H1 (cell line): ENCODE measurements around the gene AATK. TPM values are rescaled to one million over a fixed set of nuclear protein-coding genes. Genes with fewer than 3 reads are reported as not detected.

Experiments
- CTCF ChIA-PET: fragments of 300-600 bp; sonication (Branson Sonifier 250); formaldehyde crosslinking; loops from one replicate; lab custom pipeline; 2021; ENCODE audit not compliant: partially characterized antibody; lab: Charles Lee
- POLR2A ChIA-PET: fragments of 300-600 bp; sonication (Branson Sonifier 250); formaldehyde crosslinking; loops from one replicate; lab custom pipeline; 2021; ENCODE audit warnings: inconsistent platforms; ENCODE audit not compliant: partially characterized antibody; lab: Charles Lee
- DNase-seq, 2 experiments: peaks; one replicate each; pipeline versions ENCODE4 v3.0.0 to v3.0.0-alpha.2; 2010 to 2022; ENCODE audit warnings: low spot score in 2 of 2, low read depth in 1 of 2, mixed read lengths in 1 of 2
- FAIRE-seq: peaks from 2 replicates; lab custom pipeline; 2011; peaks lifted over from hg19 to GRCh38; lab: Jason Lieb, UNC
- H2AFZ ChIP-seq: 2 replicates; pipeline ENCODE4 v1.8.1; 2012; ENCODE audit warnings: low read length, inconsistent platforms
- H2AK5ac ChIP-seq: 2 replicates; pipeline ENCODE4 v1.6.1; 2013; ENCODE audit warnings: low read depth, low read length
- H2BK120ac ChIP-seq: replicated peaks from 2 replicates; pipeline ENCODE3; 2013; ENCODE audit warnings: low read depth, low read length, inconsistent platforms
- H2BK12ac ChIP-seq: 2 replicates; pipeline ENCODE4 v1.6.1; 2013; ENCODE audit warnings: low read depth, low read length
- H2BK15ac ChIP-seq: 2 replicates; pipeline ENCODE4 v1.6.1; 2013; ENCODE audit warnings: low read length
- H2BK20ac ChIP-seq: 2 replicates; pipeline ENCODE4 v1.6.1; 2013; ENCODE audit warnings: low read length
- H2BK5ac ChIP-seq: 2 replicates; pipeline ENCODE4 v1.6.1; 2013; ENCODE audit warnings: low read depth, low read length
- H3K14ac ChIP-seq: 2 replicates; pipeline ENCODE4 v1.6.1; 2013; ENCODE audit warnings: inconsistent platforms; ENCODE audit not compliant: insufficient read length
- H3K18ac ChIP-seq: 2 replicates; pipeline ENCODE4 v1.6.1; 2013; ENCODE audit warnings: low read length; ENCODE audit errors: extremely low read depth
- H3K23ac ChIP-seq: 2 replicates; pipeline ENCODE4 v1.6.1; 2013; ENCODE audit warnings: inconsistent platforms; ENCODE audit not compliant: insufficient read length
- H3K23me2 ChIP-seq: 2 replicates; pipeline ENCODE4 v1.6.1; 2013; ENCODE audit warnings: low read depth, low read length
- H3K27ac ChIP-seq: 2 replicates; pipeline ENCODE4 v1.6.1; 2011; ENCODE audit warnings: low read depth, low read length, inconsistent platforms
- H3K27me3 ChIP-seq, 4 experiments: replicated peaks in 1 of 4; 1 replicate in 1 of 4; 2 replicates in 3 of 4; pipeline versions ENCODE4 v1.6.1 to v1.8.1; 2011 to 2013; ENCODE audit warnings: low read length in 3 of 4, mild to moderate bottlenecking in 3 of 4, inconsistent platforms in 2 of 4, mixed read lengths in 2 of 4, moderate library complexity in 1 of 4; ENCODE audit not compliant: control insufficient read depth in 3 of 4, insufficient read depth in 3 of 4; ENCODE audit errors: extremely low read depth in 1 of 4
- H3K36me3 ChIP-seq, 4 experiments: 2 replicates each; pipeline versions ENCODE4 v1.6.1 to v1.8.1; 2011 to 2013; ENCODE audit warnings: mild to moderate bottlenecking in 4 of 4, low read length in 3 of 4, moderate library complexity in 2 of 4, control low read depth in 1 of 4, inconsistent platforms in 1 of 4; ENCODE audit not compliant: insufficient read depth in 4 of 4, control insufficient read depth in 2 of 4
- H3K4ac ChIP-seq: replicated peaks from 2 replicates; pipeline ENCODE3; 2013; ENCODE audit warnings: low read length, low read depth, mixed read lengths, inconsistent platforms; ENCODE audit not compliant: insufficient read length
- H3K4me1 ChIP-seq, 4 experiments: replicated peaks in 1 of 4; 1 replicate in 1 of 4; 2 replicates in 3 of 4; pipeline versions ENCODE4 v1.6.1 to v1.8.1; 2011 to 2013; ENCODE audit warnings: low read length in 3 of 4, inconsistent platforms in 2 of 4, mixed read lengths in 1 of 4; ENCODE audit not compliant: insufficient read depth in 4 of 4, control insufficient read depth in 3 of 4
- H3K4me2 ChIP-seq, 2 experiments: 2 replicates each; pipeline versions ENCODE4 v1.6.1 to v1.8.1; 2011 to 2013; ENCODE audit warnings: low read depth in 2 of 2, low read length in 2 of 2, control low read depth in 1 of 2, inconsistent platforms in 1 of 2, mild to moderate bottlenecking in 1 of 2; ENCODE audit not compliant: insufficient read depth in 1 of 2
- H3K4me3 ChIP-seq, 4 experiments: fragments of 200-600, 300-600 bp in 1 of 4; sonication (generic), shearing (Covaris generic), sonication (Bioruptor Twin) in 1 of 4; 2 replicates each; pipeline versions ENCODE4 v1.5.1 to v1.8.1; 2011 to 2016; ENCODE audit warnings: low read length in 4 of 4, low read depth in 3 of 4, control low read depth in 2 of 4, inconsistent platforms in 2 of 4, mild to moderate bottlenecking in 2 of 4, mixed read lengths in 1 of 4, moderate library complexity in 1 of 4; ENCODE audit not compliant: insufficient read depth in 2 of 4; ENCODE audit errors: extremely low read depth in 1 of 4
- H3K56ac ChIP-seq: replicated peaks from 2 replicates; pipeline ENCODE3; 2013; ENCODE audit warnings: low read depth, mild to moderate bottlenecking, mixed read lengths, low read length, inconsistent platforms; ENCODE audit not compliant: insufficient read length
- H3K79me1 ChIP-seq: 2 replicates; pipeline ENCODE4 v1.6.1; 2013; ENCODE audit warnings: low read depth, low read length, control low read depth
- H3K79me2 ChIP-seq, 2 experiments: 2 replicates each; pipeline versions ENCODE4 v1.6.1 to v1.8.1; 2012 to 2013; ENCODE audit warnings: low read length in 2 of 2, mild to moderate bottlenecking in 2 of 2, inconsistent platforms in 1 of 2; ENCODE audit not compliant: insufficient read depth in 2 of 2, control insufficient read depth in 1 of 2
- H3K9ac ChIP-seq, 4 experiments: replicated peaks in 1 of 4; 1 replicate in 1 of 4; 2 replicates in 3 of 4; pipeline versions ENCODE4 v1.6.1 to v1.8.1; 2011 to 2013; ENCODE audit warnings: low read depth in 3 of 4, low read length in 3 of 4, control low read depth in 2 of 4, mild to moderate bottlenecking in 2 of 4, moderate library complexity in 2 of 4, inconsistent platforms in 1 of 4; ENCODE audit errors: extremely low read depth in 1 of 4
- H3K9me3 ChIP-seq, 2 experiments: 2 replicates each; pipeline versions ENCODE4 v1.6.1 to v1.8.1; 2012 to 2013; ENCODE audit warnings: mild to moderate bottlenecking in 2 of 2, moderate library complexity in 2 of 2, control low read depth in 1 of 2, inconsistent platforms in 1 of 2, low read depth in 1 of 2, low read length in 1 of 2, mixed read lengths in 1 of 2; ENCODE audit not compliant: insufficient read depth in 2 of 2
- H4K20me1 ChIP-seq, 2 experiments: replicated peaks in 1 of 2; 2 replicates each; pipeline versions ENCODE3 to v1.8.1; 2011 to 2013; ENCODE audit warnings: inconsistent platforms in 2 of 2, low read length in 2 of 2, mild to moderate bottlenecking in 1 of 2; ENCODE audit not compliant: insufficient read depth in 2 of 2, control insufficient read depth in 1 of 2
- H4K5ac ChIP-seq: 2 replicates; pipeline ENCODE4 v1.6.1; 2013; ENCODE audit warnings: low read length, low read depth, mixed read lengths, inconsistent platforms; ENCODE audit not compliant: insufficient read length
- H4K8ac ChIP-seq: 2 replicates; pipeline ENCODE4 v1.8.0; 2013; ENCODE audit warnings: mild to moderate bottlenecking, moderate library complexity, low read length, inconsistent platforms; ENCODE audit not compliant: insufficient read depth; ENCODE audit errors: extremely low read depth
- H4K91ac ChIP-seq: replicated peaks from 2 replicates; pipeline ENCODE3; 2013; ENCODE audit warnings: low read length, mixed read lengths, inconsistent platforms; ENCODE audit not compliant: insufficient read length
- BACH1 ChIP-seq: IDR thresholded peaks from 2 replicates; pipeline ENCODE4 v1.6.1; 2012; ENCODE audit warnings: low read length, improper control_type of control experiment
- CEBPB ChIP-seq: IDR thresholded peaks from 2 replicates; pipeline ENCODE4 v1.6.1; 2012; ENCODE audit warnings: low read depth, low read length
- FOSL1 ChIP-seq: IDR thresholded peaks from 2 replicates; pipeline ENCODE4 v1.6.1; 2011; ENCODE audit warnings: mild to moderate bottlenecking, low read depth, low read length, moderate library complexity; ENCODE audit not compliant: insufficient read depth
- KDM1A ChIP-seq: fragments of 200-600, 300-600 bp; sonication (generic); IDR thresholded peaks from 2 replicates; pipeline ENCODE4 v1.7.1; 2016; ENCODE audit warnings: mild to moderate bottlenecking, low read length, borderline replicate concordance
- KDM5A ChIP-seq: fragments of 200-600 bp; IDR thresholded peaks from 2 replicates; pipeline ENCODE4 v1.7.1; 2012; ENCODE audit warnings: mild to moderate bottlenecking, low read length, inconsistent platforms, mixed read lengths
- MAX ChIP-seq: IDR thresholded peaks from 2 replicates; pipeline ENCODE4 v1.6.1; 2012; ENCODE audit warnings: inconsistent platforms
- PHF8 ChIP-seq: fragments of 200-600 bp; sonication (generic); conservative IDR thresholded peaks from 2 replicates; pipeline ENCODE4 v1.7.1; 2012; ENCODE audit warnings: low read depth, mild to moderate bottlenecking, inconsistent platforms, low read length, moderate library complexity
- RNF2 ChIP-seq: fragments of 200-900, 300-1000 bp; sonication (generic); IDR thresholded peaks from 2 replicates; pipeline ENCODE4 v1.7.1; 2016; ENCODE audit warnings: borderline replicate concordance, low read depth, mild to moderate bottlenecking, antibody characterized with exemption, low read length; ENCODE audit not compliant: poor library complexity, severe bottlenecking; ENCODE audit errors: missing control alignments
- SAP30 ChIP-seq: fragments of 300-600 bp; sonication (generic); IDR thresholded peaks from 2 replicates; pipeline ENCODE4 v1.7.1; 2012; ENCODE audit warnings: low read length, moderate library complexity, mild to moderate bottlenecking, inconsistent platforms; ENCODE audit not compliant: insufficient read depth, insufficient replicate concordance
- SIN3A ChIP-seq, 2 experiments: IDR thresholded peaks in 1 of 2; conservative IDR thresholded peaks in 1 of 2; 2 replicates each; pipeline ENCODE4 v1.6.1; 2011 to 2012; ENCODE audit warnings: low read length in 2 of 2, improper control_type of control experiment in 1 of 2, low read depth in 1 of 2, mild to moderate bottlenecking in 1 of 2
- SRF ChIP-seq: IDR thresholded peaks from 2 replicates; pipeline ENCODE4 v1.6.1; 2011; ENCODE audit warnings: mild to moderate bottlenecking, low read depth, low read length, moderate library complexity
- USF2 ChIP-seq: IDR thresholded peaks from 2 replicates; pipeline ENCODE4 v1.6.1; 2011; ENCODE audit warnings: low read length, improper control_type of control experiment
- WGBS, 2 experiments: shearing (Covaris generic) in 1 of 2; methylation state at CpG; one replicate each; pipeline versions ENCODE4 v1.1.6 to v1.1.7; 2013 to 2015; ENCODE audit warnings: low lambda C conversion rate in 2 of 2, mixed read lengths in 2 of 2, inconsistent platforms in 1 of 2, low coverage in 1 of 2, missing lambda C conversion rate in 1 of 2; ENCODE audit not compliant: insufficient replicate concordance in 2 of 2, insufficient coverage in 1 of 2, insufficient read length in 1 of 2; ENCODE audit errors: extremely low coverage in 1 of 2, missing lambda C conversion rate in 1 of 2; 5-methylcytosine and 5-hydroxymethylcytosine counted together
- polyA plus RNA-seq, 7 experiments: library from polyadenylated mRNA; depleted of rRNA in 3 of 7; stranded (reverse) in 5 of 7; unstranded in 2 of 7; fragments of >200 nt in 5 of 7; fragments of 200-250 nt in 2 of 7; gene quantifications; 1 replicate in 5 of 7; 2 replicates in 1 of 7; 4 replicates in 1 of 7; pipeline versions ENCODE4 v1.2.1 to v1.2.3, GENCODE V29; 2011 to 2013; ENCODE audit warnings: missing spikeins in 2 of 7, mixed read lengths in 2 of 7
- total RNA-seq: library from RNA; stranded (reverse); fragmentation: NEBNext Ultra II Directional; extraction: Animal tissue kit (Norgen Biotek cat#: 25700); gene quantifications from 2 replicates; pipeline ENCODE4 v1.2.1, GENCODE V29; 2021

The AATK gene
- total and polyA plus RNA-seq, 2 of the 8 experiments (the other 6 are each of a cell fraction or from before 2014, with no cell fraction given), result 1.7 to 3.5 TPM

GRCh38 chr17:81112450-81112849, 53.6 kb downstream of the AATK start:
- no peak overlapping the region for H2AK5ac ChIP-seq
- DNase-seq (no peak), FAIRE-seq (no peak)
- no peak overlapping the region for H2BK120ac ChIP-seq
- no peak overlapping the region for H2BK20ac ChIP-seq
- WGBS, 2 experiments, result 94% methylated on average over 22 of the region's 23 CpGs; no CpG with 5 or more reads in 1 of the 2 experiments
- H3K18ac ChIP-seq, result no peak overlapping the region
- no peak overlapping the region for H3K14ac ChIP-seq
- H3K56ac ChIP-seq, result no peak overlapping the region
- H4K91ac ChIP-seq, result no peak overlapping the region
- no peaks in the 10 kb centered on the region; a peak in 1 of 7 replicates for H3K27me3 ChIP-seq
- H2BK15ac ChIP-seq, result no peak overlapping the region
- H3K79me2 ChIP-seq, result no peaks in the 10 kb centered on the region
- no peaks in the 10 kb centered on the region; the same call in none of the 2 replicates for H3K79me1 ChIP-seq
- no peak overlapping the region for H4K5ac ChIP-seq
- H3K27ac ChIP-seq, result no peak overlapping the region
- H3K23ac ChIP-seq, result no peak overlapping the region
- no peaks in the 10 kb centered on the region for H3K4me1 ChIP-seq
- no peak overlapping the region for H2AFZ ChIP-seq
- H4K20me1 ChIP-seq, result no peaks in the 10 kb centered on the region
- H3K23me2 ChIP-seq, result no peaks in the 10 kb centered on the region
- H3K4me3 ChIP-seq, result no peak overlapping the region
- no peak overlapping the region for H4K8ac ChIP-seq
- H3K36me3 ChIP-seq, result no peaks in the 10 kb centered on the region
- H3K9ac ChIP-seq, result no peak overlapping the region
- no peak overlapping the region for H3K4ac ChIP-seq
- H3K9me3 ChIP-seq, result no peaks in the 10 kb centered on the region
- ChIA-PET CTCF (interaction anchor here (0.6 to 6.2 kb wide), 5 partner anchors 10 to 153 kb away, joined by 4 to 45 read pairs (median 4); no protein-coding TSS in a partner anchor), POLR2A (interaction anchor here (1.0 to 1.1 kb wide), 2 partner anchors 10 to 41 kb away, joined by 3 to 4 read pairs; no protein-coding TSS in a partner anchor)
- no peak overlapping the region for H3K4me2 ChIP-seq
- H2BK5ac ChIP-seq, result no peak overlapping the region
- no peak overlapping the region for H2BK12ac ChIP-seq
- TF ChIP-seq PHF8 (no peak), FOSL1 (no peak), SRF (no peak), USF2 (no peak), SAP30 (no peak), KDM5A (no peak), SIN3A (conservative IDR thresholded peaks at IDR 0.05 in 1 of 2, IDR thresholded peaks at IDR 0.05 in 1 of 2; ENCODE audit: low read depth in 1 of 2, low read length in 2 of 2) (no peak), CEBPB (no peak), MAX (no peak), RNF2 (no peak), KDM1A (no peak), BACH1 (no peak)
